OCI-LY1 (cell line): ENCODE results near the gene LDLRAD3.

Experiments
- H2AFZ ChIP-seq: fragments of 200-600 bp; sonication (generic), shearing (Covaris generic); 2 replicates; pipeline ENCODE4 v1.6.0; 2014; ENCODE audit warnings: antibody characterized with exemption, mild to moderate bottlenecking, low read length
- H3F3A ChIP-seq: fragments of 200-600 bp; sonication (generic), shearing (Covaris generic); 2 replicates; pipeline ENCODE4 v1.6.0; 2014; ENCODE audit warnings: mild to moderate bottlenecking, antibody characterized with exemption, low read length, moderate library complexity; ENCODE audit not compliant: insufficient read depth
- H3K27ac ChIP-seq: fragments of 200-600 bp; sonication (generic); 2 replicates; pipeline ENCODE4 v1.5.1; 2014; ENCODE audit warnings: low read length, mixed run types, mild to moderate bottlenecking, low read depth; ENCODE audit not compliant: poor library complexity, severe bottlenecking
- H3K27me3 ChIP-seq: fragments of 200-600 bp; sonication (generic); 2 replicates; pipeline ENCODE4 v1.6.0; 2014; ENCODE audit warnings: antibody characterized with exemption, mild to moderate bottlenecking, low read length, moderate library complexity; ENCODE audit not compliant: insufficient read depth
- H3K36me3 ChIP-seq: fragments of 200-600 bp; sonication (generic); 2 replicates; pipeline ENCODE4 v1.6.1; 2014; ENCODE audit warnings: mild to moderate bottlenecking, antibody characterized with exemption, low read length, moderate library complexity, mixed read lengths; ENCODE audit not compliant: insufficient read depth
- H3K4me1 ChIP-seq: fragments of 200-600 bp; sonication (generic); 2 replicates; pipeline ENCODE4 v1.5.1; 2014; ENCODE audit warnings: mild to moderate bottlenecking, low read length, moderate library complexity; ENCODE audit not compliant: insufficient read depth, severe bottlenecking
- H3K4me2 ChIP-seq: fragments of 200-600 bp; sonication (generic), shearing (Covaris generic); 2 replicates; pipeline ENCODE4 v1.6.1; 2014; ENCODE audit warnings: low read length
- H3K4me3 ChIP-seq: fragments of 200-600 bp; sonication (generic); 2 replicates; pipeline ENCODE4 v1.5.1; 2014; ENCODE audit warnings: low read length, low read depth, mild to moderate bottlenecking, mixed read lengths; ENCODE audit not compliant: poor library complexity, severe bottlenecking
- H3K79me2 ChIP-seq: fragments of 200-600 bp; shearing (Covaris generic); 2 replicates; pipeline ENCODE4 v1.6.1; 2016; ENCODE audit warnings: mixed run types, low read length, mixed read lengths; ENCODE audit not compliant: insufficient read depth
- H3K9ac ChIP-seq: fragments of 200-600 bp; sonication (generic), shearing (Covaris generic); 2 replicates; pipeline ENCODE4 v1.6.1; 2014; ENCODE audit warnings: mild to moderate bottlenecking, low read length, mixed read lengths
- H3K9me2 ChIP-seq: fragments of 200-600 bp; sonication (generic), shearing (Covaris generic); 2 replicates; pipeline ENCODE4 v1.6.1; 2014; ENCODE audit warnings: low read depth, mild to moderate bottlenecking, low read length, mixed read lengths
- H3K9me3 ChIP-seq: fragments of 200-600 bp; shearing (Covaris generic); 2 replicates; pipeline ENCODE4 v1.6.1; 2014; ENCODE audit warnings: low read length, mixed read lengths
- H4K20me1 ChIP-seq: fragments of 200-600 bp; sonication (generic), shearing (Covaris generic); 2 replicates; pipeline ENCODE4 v1.6.0; 2016; ENCODE audit warnings: mild to moderate bottlenecking, low read length; ENCODE audit not compliant: insufficient read depth
- CTCF ChIP-seq: fragments of 200-600 bp; sonication (generic), shearing (Covaris generic); IDR thresholded peaks from 2 replicates; pipeline ENCODE4 v1.5.1; 2017; ENCODE audit warnings: mild to moderate bottlenecking, antibody characterized with exemption, low read length, moderate library complexity, mixed read lengths
- EZH2 ChIP-seq: fragments of 200-600 bp; sonication (generic), shearing (Covaris generic); IDR thresholded peaks from 2 replicates; pipeline ENCODE4 v1.8.0; 2017; ENCODE audit warnings: borderline replicate concordance, mixed run types, mild to moderate bottlenecking, antibody characterized with exemption, low read length, moderate library complexity, mixed read lengths

The LDLRAD3 gene

DNA sequence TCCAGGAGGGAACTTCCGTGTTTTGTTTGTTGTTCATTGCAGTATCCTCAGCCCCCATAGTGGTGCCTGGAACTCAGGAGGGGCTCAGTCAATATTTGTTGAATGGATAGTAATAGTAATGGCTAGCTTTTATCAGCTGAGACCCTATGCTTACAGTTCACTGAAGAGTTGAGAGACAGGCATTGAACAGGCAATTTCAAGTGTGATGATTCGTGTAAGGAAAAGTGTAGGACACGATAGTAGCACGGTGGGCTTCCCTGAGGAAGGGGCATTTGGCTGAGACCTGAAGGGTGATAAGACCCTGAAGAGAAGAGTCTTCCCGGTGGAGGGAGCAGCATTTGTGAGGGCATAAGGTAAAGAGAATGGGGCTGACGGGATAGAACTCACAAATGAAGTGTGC, 186.1 kb downstream of the LDLRAD3 start:
- Histone ChIP-seq H3F3A (no peaks in the 10 kb centered on the region), H3K4me2 (no peak overlapping the region), H3K4me3 (no peak overlapping the region), H3K79me2 (no peaks in the 10 kb centered on the region), H4K20me1 (no peaks in the 10 kb centered on the region), H3K9me2 (no peaks in the 10 kb centered on the region), H2AFZ (no peak overlapping the region), H3K27me3 (no peaks in the 10 kb centered on the region), H3K27ac (no peak overlapping the region), H3K9me3 (no peaks in the 10 kb centered on the region), H3K9ac (no peak overlapping the region), H3K36me3 (no peaks in the 10 kb centered on the region), H3K4me1 (no peaks in the 10 kb centered on the region)
- TF ChIP-seq EZH2, result no peak
- no peak for TF ChIP-seq CTCF

- H3K4me1 ChIP-seq, result no peaks in the 10 kb centered on the region
- H3F3A ChIP-seq, result no peaks in the 10 kb centered on the region
- no peaks in the 10 kb centered on the region for H3K9me3 ChIP-seq
- H3K4me3 ChIP-seq, result no peak overlapping the region
- H4K20me1 ChIP-seq, result no peaks in the 10 kb centered on the region
- H3K27ac ChIP-seq, result no peak overlapping the region
- no peaks in the 10 kb centered on the region for H3K36me3 ChIP-seq
- H2AFZ ChIP-seq, result no peak overlapping the region
- H3K27me3 ChIP-seq, result no peaks in the 10 kb centered on the region
- TF ChIP-seq CTCF, result no peak
- H3K79me2 ChIP-seq, result no peaks in the 10 kb centered on the region
- no peak overlapping the region for H3K9ac ChIP-seq
- no peaks in the 10 kb centered on the region for H3K9me2 ChIP-seq
- H3K4me2 ChIP-seq, result no peak overlapping the region
These were observed 186.5 kb downstream of the LDLRAD3 start for GRCh38 chr11:36130401-36130800.

- TF ChIP-seq CTCF (peak; percentile 74), EZH2 (no peak)
- no peaks in the 10 kb centered on the region for H4K20me1 ChIP-seq
These were observed 188.0 kb downstream of the LDLRAD3 start for GRCh38 chr11:36131721-36132397.

More at GRCh38 chr11:36131721-36132397, 188.0 kb downstream of the LDLRAD3 start:
- Histone ChIP-seq H3K4me1 (no peaks in the 10 kb centered on the region), H3K9me3 (no peaks in the 10 kb centered on the region), H2AFZ (no peak overlapping the region), H3K9me2 (no peaks in the 10 kb centered on the region), H3K36me3 (no peaks in the 10 kb centered on the region), H3K79me2 (no peaks in the 10 kb centered on the region), H3K27ac (no peak overlapping the region), H3F3A (no peaks in the 10 kb centered on the region), H3K4me3 (no peak overlapping the region), H3K4me2 (no peak overlapping the region), H3K27me3 (no peaks in the 10 kb centered on the region), H3K9ac (no peak overlapping the region)
